Tibial nerve (tissue), 3 donors: Measurements from ENCODE around the gene RSPH10B2.
"Not testable (repeated sequence)": the region's sequence is repeated elsewhere in the genome, so short reads cannot be mapped to it uniquely, and the experiment has no call there.

Experiments used
- POLR2A ChIP-seq, 2 donors: fragments of 450-650 bp; IDR thresholded peaks; one replicate each; pipeline ENCODE4 v1.6.1; 2017; ENCODE audit warnings: antibody characterized with exemption in 2 of 2, mild to moderate bottlenecking in 2 of 2, moderate library complexity in 2 of 2
- TF ChIP-seq, protein P1 (sequence below), 5 experiments: fragments of 200-600 bp in 3 of 5; fragments of 450-650 bp in 2 of 5; sonication (generic) in 3 of 5; IDR thresholded peaks; one replicate each; pipeline ENCODE4 v1.5.1; 2016 to 2019; ENCODE audit warnings: antibody characterized with exemption in 5 of 5, mild to moderate bottlenecking in 3 of 5, moderate library complexity in 2 of 5

DNA sequence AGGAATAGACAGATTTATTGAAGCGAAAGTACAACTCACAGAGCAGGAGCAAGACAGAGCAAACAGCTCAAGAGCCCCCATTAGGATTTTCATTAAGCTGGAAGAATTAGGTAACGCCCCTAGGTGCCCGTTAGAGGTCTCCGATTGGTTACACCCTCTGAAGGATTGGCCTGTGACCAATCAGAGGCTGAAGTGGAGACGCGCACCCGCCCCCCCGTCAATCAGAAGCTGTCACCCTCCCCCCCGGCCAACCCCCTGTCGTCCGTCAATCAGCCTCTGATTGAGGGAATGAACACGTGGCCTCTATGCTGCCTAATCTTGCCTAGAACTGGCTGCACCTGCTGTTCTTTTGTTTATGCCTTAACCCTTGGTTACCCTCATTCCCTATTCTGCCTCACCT lies 73.3 kb downstream of the RSPH10B2 start:
- TF ChIP-seq, protein P1, sequence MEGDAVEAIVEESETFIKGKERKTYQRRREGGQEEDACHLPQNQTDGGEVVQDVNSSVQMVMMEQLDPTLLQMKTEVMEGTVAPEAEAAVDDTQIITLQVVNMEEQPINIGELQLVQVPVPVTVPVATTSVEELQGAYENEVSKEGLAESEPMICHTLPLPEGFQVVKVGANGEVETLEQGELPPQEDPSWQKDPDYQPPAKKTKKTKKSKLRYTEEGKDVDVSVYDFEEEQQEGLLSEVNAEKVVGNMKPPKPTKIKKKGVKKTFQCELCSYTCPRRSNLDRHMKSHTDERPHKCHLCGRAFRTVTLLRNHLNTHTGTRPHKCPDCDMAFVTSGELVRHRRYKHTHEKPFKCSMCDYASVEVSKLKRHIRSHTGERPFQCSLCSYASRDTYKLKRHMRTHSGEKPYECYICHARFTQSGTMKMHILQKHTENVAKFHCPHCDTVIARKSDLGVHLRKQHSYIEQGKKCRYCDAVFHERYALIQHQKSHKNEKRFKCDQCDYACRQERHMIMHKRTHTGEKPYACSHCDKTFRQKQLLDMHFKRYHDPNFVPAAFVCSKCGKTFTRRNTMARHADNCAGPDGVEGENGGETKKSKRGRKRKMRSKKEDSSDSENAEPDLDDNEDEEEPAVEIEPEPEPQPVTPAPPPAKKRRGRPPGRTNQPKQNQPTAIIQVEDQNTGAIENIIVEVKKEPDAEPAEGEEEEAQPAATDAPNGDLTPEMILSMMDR (IDR thresholded peaks at IDR 0.05): not testable (repeated sequence)
- TF ChIP-seq POLR2A (IDR thresholded peaks at IDR 0.05): not testable (repeated sequence)
